Stimulated activated CD8-positive, alpha-beta memory T cell treated with anti-CD3 and anti-CD28 coated beads, Interleukin-7, amount 100 ng/mL, for 4 hours (primary cell): Measurements from ENCODE around the gene SSRP1.
"Not testable (repeated sequence)": the region's sequence is repeated elsewhere in the genome, so short reads cannot be mapped to it uniquely, and the experiment has no call there.

Experiments used
- DNase-seq, 2 donors: peaks; one replicate each; pipeline ENCODE4 v3.0.0-alpha.2; 2020; ENCODE audit warnings: low read depth in 2 of 2

SSRP1 gene

GRCh38 chr11:57335343-57336110 lies at the start of gene SSRP1:
TSS of gene SSRP1 (minus strand) at chr11:57335892. CDS start at chr11:57335121, 771 bp downstream.
- peak; percentile 82 for DNase-seq

- no peak for DNase-seq
Measured at GRCh38 chr11:57380975-57381374, 45.3 kb upstream of the SSRP1 start, which contains the start of gene PRG3. TSS of gene PRG3 (minus strand) at chr11:57381150. CDS start at chr11:57380708, 442 bp downstream.

GRCh38 chr11:57379732-57380131 lies 44.0 kb upstream of the SSRP1 start:
- no peak for DNase-seq

- DNase-seq: no peak
Measured at GRCh38 chr11:57378186-57378585, 42.5 kb upstream of the SSRP1 start.

- DNase-seq: no peak
Measured at GRCh38 chr11:57377107-57377506, 41.4 kb upstream of the SSRP1 start.

- no peak for DNase-seq
Measured at GRCh38 chr11:57376095-57377090, 40.7 kb upstream of the SSRP1 start.

GRCh38 chr11:57375490-57375889 lies 39.8 kb upstream of the SSRP1 start:
- DNase-seq: no peak

GRCh38 chr11:57374966-57375365 lies 39.3 kb upstream of the SSRP1 start:
- no peak for DNase-seq

GRCh38 chr11:57373146-57373545 lies 37.5 kb upstream of the SSRP1 start:
- DNase-seq: no peak

GRCh38 chr11:57370941-57371340 lies 35.2 kb upstream of the SSRP1 start:
- no peak for DNase-seq

- DNase-seq: no peak
Measured at GRCh38 chr11:57370251-57370650, 34.6 kb upstream of the SSRP1 start.

- no peak for DNase-seq
Measured at GRCh38 chr11:57368845-57369232, 33.1 kb upstream of the SSRP1 start.

GRCh38 chr11:57368106-57368844 lies 32.6 kb upstream of the SSRP1 start:
- no peak for DNase-seq

GRCh38 chr11:57364851-57365660 lies 29.4 kb upstream of the SSRP1 start:
- DNase-seq: no peak

- no peak for DNase-seq
Measured at GRCh38 chr11:57363131-57364080, 27.7 kb upstream of the SSRP1 start.

GRCh38 chr11:57361926-57362325 lies 26.2 kb upstream of the SSRP1 start:
- DNase-seq: no peak

GRCh38 chr11:57361420-57361819 lies 25.7 kb upstream of the SSRP1 start:
- DNase-seq: not testable (repeated sequence)

- no peak for DNase-seq
Measured at GRCh38 chr11:57360991-57361390, 25.3 kb upstream of the SSRP1 start.

GRCh38 chr11:57359896-57360690 lies 24.4 kb upstream of the SSRP1 start:
- DNase-seq: no peak
